SU-DHL-6 (cell line): Measurements from ENCODE around the gene GANC.

Source experiments
- CTCF ChIP-seq: fragments of 200-600 bp; sonication (generic); IDR thresholded peaks from one replicate; pipeline ENCODE4 v1.5.1; 2017; ENCODE audit warnings: antibody characterized with exemption, mild to moderate bottlenecking, low read length, moderate library complexity; ENCODE audit not compliant: insufficient read depth, poor library complexity, severe bottlenecking
- EZH2phosphoT487 ChIP-seq: fragments of 200-600 bp; sonication (generic), shearing (Covaris generic); conservative IDR thresholded peaks from 2 replicates; pipeline ENCODE4 v1.6.1; 2018; ENCODE audit warnings: mild to moderate bottlenecking, antibody characterized with exemption, low read length, moderate library complexity, mixed read lengths

- TF ChIP-seq CTCF (no peak), EZH2phosphoT487 (no peak)
Measured at GRCh38 chr15:42387603-42388002, 114.6 kb downstream of the GANC start.
